HEK293 (cell line): ENCODE results near the gene ROR2.

Source experiments
- CTCF ChIP-seq: fragments of 450-650 bp; formaldehyde crosslinking; IDR thresholded peaks from 2 replicates; pipeline ENCODE4 v1.5.1; 2016; ENCODE audit warnings: missing biosample characterization, missing genetic modification characterization
- PATZ1 ChIP-seq: fragments of 450-650 bp; formaldehyde crosslinking; IDR thresholded peaks from 2 replicates; pipeline ENCODE4 v1.5.1; 2016; ENCODE audit warnings: missing biosample characterization, missing genetic modification characterization
- SP2 ChIP-seq: fragments of 450-650 bp; formaldehyde crosslinking; IDR thresholded peaks from 2 replicates; pipeline ENCODE4 v1.5.1; 2016; ENCODE audit warnings: missing biosample characterization, missing genetic modification characterization
- ZBTB1 ChIP-seq: fragments of 450-650 bp; formaldehyde crosslinking; IDR thresholded peaks from 2 replicates; pipeline ENCODE4 v1.5.1; 2016; ENCODE audit warnings: missing biosample characterization, missing genetic modification characterization
- ZFP3 ChIP-seq: fragments of 450-650 bp; formaldehyde crosslinking; IDR thresholded peaks from 2 replicates; pipeline ENCODE4 v1.5.1; 2016; ENCODE audit warnings: low read depth, missing biosample characterization, missing genetic modification characterization
- ZNF138 ChIP-seq: fragments of 450-650 bp; formaldehyde crosslinking; IDR thresholded peaks from 2 replicates; pipeline ENCODE4 v1.5.1; 2016; ENCODE audit warnings: missing biosample characterization, missing genetic modification characterization, borderline replicate concordance
- ZNF174 ChIP-seq: fragments of 450-650 bp; formaldehyde crosslinking; IDR thresholded peaks from 2 replicates; pipeline ENCODE4 v1.5.0; 2017; ENCODE audit warnings: missing biosample characterization, mild to moderate bottlenecking, missing genetic modification characterization
- ZNF433 ChIP-seq: fragments of 450-650 bp; formaldehyde crosslinking; IDR thresholded peaks from 2 replicates; pipeline ENCODE4 v1.5.1; 2016; ENCODE audit warnings: missing biosample characterization, missing genetic modification characterization, low read depth
- ZNF449 ChIP-seq: fragments of 450-650 bp; formaldehyde crosslinking; IDR thresholded peaks from 2 replicates; pipeline ENCODE4 v1.5.1; 2017; ENCODE audit warnings: missing biosample characterization, mild to moderate bottlenecking, missing genetic modification characterization, moderate library complexity

GRCh38 chr9:91841591-91841990 is 108.4 kb downstream of the ROR2 start:
- TF ChIP-seq CTCF (tag by site-specific recombination) (no peak), ZFP3 (no peak), ZBTB1 (no peak), ZNF449 (no peak), ZNF138 (tag by site-specific recombination) (no peak), PATZ1 (tag by site-specific recombination) (no peak), ZNF174 (tag by site-specific recombination) (no peak), ZNF433 (no peak), SP2 (no peak)
